MM.1S (cell line): Measurements from ENCODE around the gene RGMA.

Experiments used
- DNase-seq: peaks from one replicate; pipeline ENCODE4 v3.0.0-alpha.2; 2015
- H2AFZ ChIP-seq: fragments of 300-600 bp; sonication (generic); 2 replicates; pipeline ENCODE4 v1.6.0; 2016; ENCODE audit warnings: antibody characterized with exemption, low read length
- H3F3A ChIP-seq: fragments of 300-600 bp; sonication (generic); 2 replicates; pipeline ENCODE4 v1.6.1; 2016; ENCODE audit warnings: mild to moderate bottlenecking, antibody characterized with exemption, low read length, moderate library complexity, mixed read lengths; ENCODE audit not compliant: insufficient read depth
- H3K27ac ChIP-seq: fragments of 300-600 bp; sonication (generic); 2 replicates; pipeline ENCODE4 v1.5.1; 2016; ENCODE audit warnings: mild to moderate bottlenecking, low read length
- H3K27me3 ChIP-seq: fragments of 300-600 bp; sonication (generic); replicated peaks from 2 replicates; pipeline ENCODE4 v1.6.0; 2016; ENCODE audit warnings: low read length; ENCODE audit not compliant: insufficient read depth
- H3K36me3 ChIP-seq: fragments of 300-600 bp; sonication (generic); replicated peaks from 2 replicates; pipeline ENCODE4 v1.6.1; 2016; ENCODE audit warnings: mild to moderate bottlenecking, low read length, mixed read lengths; ENCODE audit not compliant: insufficient read depth
- H3K4me1 ChIP-seq: fragments of 300-600 bp; sonication (generic); 2 replicates; pipeline ENCODE4 v1.6.1; 2016; ENCODE audit warnings: low read length, mixed read lengths
- H3K4me2 ChIP-seq: fragments of 300-600 bp; sonication (generic); 2 replicates; pipeline ENCODE4 v1.6.0; 2016; ENCODE audit warnings: low read depth, low read length
- H3K4me3 ChIP-seq: fragments of 300-600 bp; sonication (generic); 2 replicates; pipeline ENCODE4 v1.5.1; 2016; ENCODE audit warnings: low read length, mixed read lengths
- H3K79me2 ChIP-seq: fragments of 300-600 bp; sonication (generic); 2 replicates; pipeline ENCODE4 v1.6.1; 2016; ENCODE audit warnings: mixed run types, low read length, mixed read lengths
- H3K9ac ChIP-seq: fragments of 300-600 bp; sonication (generic); 2 replicates; pipeline ENCODE4 v1.6.1; 2016; ENCODE audit warnings: low read length, mixed read lengths
- H3K9me2 ChIP-seq: fragments of 300-600 bp; sonication (generic); replicated peaks from 2 replicates; pipeline ENCODE4 v1.6.1; 2016; ENCODE audit warnings: mild to moderate bottlenecking, low read length, mixed read lengths; ENCODE audit not compliant: insufficient read depth
- H3K9me3 ChIP-seq: fragments of 300-600 bp; sonication (generic); replicated peaks from 2 replicates; pipeline ENCODE4 v1.6.1; 2016; ENCODE audit warnings: mild to moderate bottlenecking, low read length, mixed read lengths; ENCODE audit not compliant: insufficient read depth
- H4K20me1 ChIP-seq: fragments of 300-600 bp; sonication (generic); 2 replicates; pipeline ENCODE4 v1.6.1; 2016; ENCODE audit warnings: mild to moderate bottlenecking, low read length, moderate library complexity, mixed read lengths; ENCODE audit not compliant: insufficient read depth
- CTCF ChIP-seq: fragments of 300-600 bp; sonication (generic); IDR thresholded peaks from 2 replicates; pipeline ENCODE4 v1.5.1; 2016; ENCODE audit warnings: antibody characterized with exemption, low read length, mixed read lengths
- EZH2 ChIP-seq: fragments of 300-600 bp; sonication (generic); optimal IDR thresholded peaks from 2 replicates; pipeline ENCODE3; 2017; ENCODE audit warnings: low read depth, mild to moderate bottlenecking, antibody characterized with exemption, low read length, mixed read lengths
- EZH2phosphoT487 ChIP-seq: fragments of 300-600 bp; sonication (generic); IDR thresholded peaks from 2 replicates; pipeline ENCODE4 v1.6.1; 2018; ENCODE audit warnings: antibody characterized with exemption, low read length

The RGMA gene

GRCh38 chr15:93105485-93105884, 16.5 kb upstream of the RGMA start:
- H4K20me1 ChIP-seq, result no peaks in the 10 kb centered on the region
- H3K27me3 ChIP-seq, result no peaks in the 10 kb centered on the region
- no peaks in the 10 kb centered on the region for H3K9me3 ChIP-seq
- H3K9me2 ChIP-seq, result no peaks in the 10 kb centered on the region
- no peaks in the 10 kb centered on the region for H3K4me1 ChIP-seq
- H3K27ac ChIP-seq, result no peak overlapping the region
- H3K36me3 ChIP-seq, result no peaks in the 10 kb centered on the region
- no peak overlapping the region for H3K9ac ChIP-seq
- H3K79me2 ChIP-seq, result no peaks in the 10 kb centered on the region
- no peak overlapping the region for H2AFZ ChIP-seq
- no peak overlapping the region for H3K4me2 ChIP-seq
- no peak for DNase-seq
- no peak overlapping the region for H3K4me3 ChIP-seq
- no peak for TF ChIP-seq EZH2phosphoT487
- TF ChIP-seq EZH2, result no peak
- H3F3A ChIP-seq, result no peaks in the 10 kb centered on the region

- no peaks in the 10 kb centered on the region for H4K20me1 ChIP-seq
- DNase-seq, result no peak
- no peak overlapping the region for H3K4me2 ChIP-seq
- no peaks in the 10 kb centered on the region for H3K27me3 ChIP-seq
- TF ChIP-seq CTCF, result no peak
- TF ChIP-seq EZH2phosphoT487, result no peak
- TF ChIP-seq EZH2, result no peak
- H3K9me2 ChIP-seq, result no peaks in the 10 kb centered on the region
- H3F3A ChIP-seq, result no peaks in the 10 kb centered on the region
- no peaks in the 10 kb centered on the region for H3K79me2 ChIP-seq
- H3K4me1 ChIP-seq, result no peaks in the 10 kb centered on the region
- no peaks in the 10 kb centered on the region for H3K36me3 ChIP-seq
- H3K9ac ChIP-seq, result no peak overlapping the region
- H3K27ac ChIP-seq, result no peak overlapping the region
- no peaks in the 10 kb centered on the region for H3K9me3 ChIP-seq
- no peak overlapping the region for H3K4me3 ChIP-seq
- H2AFZ ChIP-seq, result no peak overlapping the region
Observed at GRCh38 chr15:93103823-93104222, 14.8 kb upstream of the RGMA start.

DNA sequence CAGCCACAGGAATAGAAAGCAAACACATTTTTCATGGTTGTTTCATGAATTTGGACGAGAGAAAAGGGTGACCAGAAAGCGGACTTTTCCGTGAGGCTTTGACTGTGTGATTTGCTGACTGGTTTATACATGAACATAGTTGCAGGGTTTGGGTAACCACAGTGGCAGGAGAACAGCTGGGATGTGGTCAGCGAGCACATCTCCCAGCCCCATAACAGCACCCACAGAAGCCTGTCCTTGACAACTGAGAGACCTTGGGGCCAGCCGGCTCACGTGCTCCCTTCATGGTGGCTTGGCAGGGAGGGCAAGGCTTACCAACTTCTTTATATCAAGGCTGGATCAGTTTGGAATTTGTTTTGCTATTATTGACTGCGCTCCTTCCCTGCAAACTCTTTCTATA, 13.2 kb upstream of the RGMA start:
- H3K36me3 ChIP-seq, result no peaks in the 10 kb centered on the region
- no peaks in the 10 kb centered on the region for H3K79me2 ChIP-seq
- no peak overlapping the region for H3K9ac ChIP-seq
- no peaks in the 10 kb centered on the region for H3K4me1 ChIP-seq
- H3K4me3 ChIP-seq, result no peak overlapping the region
- no peak overlapping the region for H3K4me2 ChIP-seq
- no peak overlapping the region for H2AFZ ChIP-seq
- H3K9me2 ChIP-seq, result no peaks in the 10 kb centered on the region
- TF ChIP-seq EZH2phosphoT487 (no peak), EZH2 (no peak), CTCF (no peak)
- no peaks in the 10 kb centered on the region for H3K27me3 ChIP-seq
- H4K20me1 ChIP-seq, result no peaks in the 10 kb centered on the region
- H3F3A ChIP-seq, result no peaks in the 10 kb centered on the region
- no peak for DNase-seq
- H3K9me3 ChIP-seq, result no peaks in the 10 kb centered on the region
- no peak overlapping the region for H3K27ac ChIP-seq

DNA sequence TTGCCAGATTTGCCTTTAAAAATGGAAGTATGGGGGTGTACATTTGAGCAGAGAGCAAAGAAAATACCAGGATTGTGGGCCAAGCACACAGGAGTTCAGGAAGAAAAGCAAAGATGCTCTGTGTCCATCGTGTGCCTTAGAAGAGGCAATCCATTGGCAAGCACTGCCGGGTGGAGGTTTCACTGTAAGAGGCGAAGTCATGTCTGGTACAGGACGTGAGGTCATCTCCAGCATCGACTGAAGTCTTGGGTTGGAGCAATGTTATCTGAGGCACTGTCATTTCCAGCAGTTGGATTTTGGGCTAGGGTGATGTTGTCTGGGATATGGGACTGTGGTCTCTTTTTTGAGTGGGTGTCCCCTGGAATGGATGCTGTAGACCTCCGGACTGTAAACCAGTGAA, 4.8 kb upstream of the RGMA start:
- Histone ChIP-seq H3K9ac (no peak overlapping the region), H3K4me3 (no peak overlapping the region), H3K9me2 (no peaks in the 10 kb centered on the region), H3K36me3 (no peaks in the 10 kb centered on the region), H3K4me2 (no peak overlapping the region), H3K27me3 (peaks cover 7% of the 10 kb centered on the region), H3K4me1 (no peaks in the 10 kb centered on the region), H3K27ac (no peak overlapping the region), H3K79me2 (no peaks in the 10 kb centered on the region), H3K9me3 (no peaks in the 10 kb centered on the region), H4K20me1 (no peaks in the 10 kb centered on the region), H3F3A (no peaks in the 10 kb centered on the region), H2AFZ (no peak overlapping the region)
- no peak for TF ChIP-seq CTCF
- no peak for TF ChIP-seq EZH2phosphoT487
- TF ChIP-seq EZH2, result no peak
- DNase-seq, result no peak
